ENCODE data around the gene OR51D1.

DNA sequence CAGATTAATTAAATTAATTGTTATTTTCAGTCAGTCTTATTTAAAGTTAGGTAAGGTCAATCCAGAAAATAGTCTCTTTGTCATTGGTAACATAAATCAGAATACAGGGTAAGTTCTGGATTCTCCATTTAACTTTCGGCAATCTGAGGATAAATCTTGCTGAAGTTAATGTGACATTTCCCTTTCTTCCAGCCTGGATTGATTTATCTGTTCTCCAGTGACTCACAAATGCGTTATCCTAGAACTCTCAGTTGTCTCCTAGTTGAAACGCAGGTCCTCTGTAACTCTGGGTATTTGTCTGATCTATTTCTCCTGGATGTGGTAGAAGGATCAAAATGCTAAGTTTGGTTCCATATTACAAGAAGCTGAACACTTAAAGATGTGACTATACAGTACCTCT, 27.5 kb downstream of the OR51D1 start:
- TF ChIP-seq, protein P1, sequence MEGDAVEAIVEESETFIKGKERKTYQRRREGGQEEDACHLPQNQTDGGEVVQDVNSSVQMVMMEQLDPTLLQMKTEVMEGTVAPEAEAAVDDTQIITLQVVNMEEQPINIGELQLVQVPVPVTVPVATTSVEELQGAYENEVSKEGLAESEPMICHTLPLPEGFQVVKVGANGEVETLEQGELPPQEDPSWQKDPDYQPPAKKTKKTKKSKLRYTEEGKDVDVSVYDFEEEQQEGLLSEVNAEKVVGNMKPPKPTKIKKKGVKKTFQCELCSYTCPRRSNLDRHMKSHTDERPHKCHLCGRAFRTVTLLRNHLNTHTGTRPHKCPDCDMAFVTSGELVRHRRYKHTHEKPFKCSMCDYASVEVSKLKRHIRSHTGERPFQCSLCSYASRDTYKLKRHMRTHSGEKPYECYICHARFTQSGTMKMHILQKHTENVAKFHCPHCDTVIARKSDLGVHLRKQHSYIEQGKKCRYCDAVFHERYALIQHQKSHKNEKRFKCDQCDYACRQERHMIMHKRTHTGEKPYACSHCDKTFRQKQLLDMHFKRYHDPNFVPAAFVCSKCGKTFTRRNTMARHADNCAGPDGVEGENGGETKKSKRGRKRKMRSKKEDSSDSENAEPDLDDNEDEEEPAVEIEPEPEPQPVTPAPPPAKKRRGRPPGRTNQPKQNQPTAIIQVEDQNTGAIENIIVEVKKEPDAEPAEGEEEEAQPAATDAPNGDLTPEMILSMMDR (conservative IDR thresholded peaks at IDR 0.05; ENCODE audit: low read depth, low read length) = no peak
- TF ChIP-seq EZH2 (IDR thresholded peaks at IDR 0.05; ENCODE audit: borderline replicate concordance, low read depth, low read length, poor library complexity, severe bottlenecking) = no peak

All from A673 (cell line).